Fibroblast of lung (primary cell): ENCODE data around the gene DBNL.

Source experiments
- EZH2 ChIP-seq: IDR thresholded peaks from 2 replicates; pipeline ENCODE4 v1.5.1; 2012; ENCODE audit warnings: low read length, control low read depth, mild to moderate bottlenecking; ENCODE audit errors: missing control alignments
- TF ChIP-seq, protein P1 (sequence below), 2 donors: IDR thresholded peaks in 1 of 2; conservative IDR thresholded peaks in 1 of 2; 1 replicate in 1 of 2; 2 replicates in 1 of 2; pipeline ENCODE4 v1.5.1; 2011 to 2012; ENCODE audit warnings: low read length in 2 of 2, control low read depth in 1 of 2, inconsistent platforms in 1 of 2, low read depth in 1 of 2, mild to moderate bottlenecking in 1 of 2

DNA sequence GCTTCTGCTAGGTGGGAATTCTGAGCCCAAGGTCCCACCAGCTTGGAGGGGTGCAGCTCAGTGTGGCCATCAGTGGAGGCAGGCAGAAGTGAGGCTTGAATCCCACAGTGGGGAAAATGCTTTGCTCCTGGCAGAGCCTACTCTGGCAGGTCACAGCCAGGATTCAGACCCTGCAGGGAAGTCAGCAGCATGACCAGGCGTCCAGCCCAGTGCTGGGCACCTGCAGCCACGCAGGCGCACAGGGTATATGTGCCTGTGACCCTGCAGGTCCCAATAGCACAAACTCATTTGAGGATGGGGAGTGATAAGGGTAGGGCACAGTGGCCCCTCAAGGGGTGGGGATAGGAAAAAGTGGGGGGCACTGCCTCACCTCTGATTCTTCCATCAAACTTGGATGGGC, 51.3 kb downstream of the DBNL start:
- TF ChIP-seq, protein P1, sequence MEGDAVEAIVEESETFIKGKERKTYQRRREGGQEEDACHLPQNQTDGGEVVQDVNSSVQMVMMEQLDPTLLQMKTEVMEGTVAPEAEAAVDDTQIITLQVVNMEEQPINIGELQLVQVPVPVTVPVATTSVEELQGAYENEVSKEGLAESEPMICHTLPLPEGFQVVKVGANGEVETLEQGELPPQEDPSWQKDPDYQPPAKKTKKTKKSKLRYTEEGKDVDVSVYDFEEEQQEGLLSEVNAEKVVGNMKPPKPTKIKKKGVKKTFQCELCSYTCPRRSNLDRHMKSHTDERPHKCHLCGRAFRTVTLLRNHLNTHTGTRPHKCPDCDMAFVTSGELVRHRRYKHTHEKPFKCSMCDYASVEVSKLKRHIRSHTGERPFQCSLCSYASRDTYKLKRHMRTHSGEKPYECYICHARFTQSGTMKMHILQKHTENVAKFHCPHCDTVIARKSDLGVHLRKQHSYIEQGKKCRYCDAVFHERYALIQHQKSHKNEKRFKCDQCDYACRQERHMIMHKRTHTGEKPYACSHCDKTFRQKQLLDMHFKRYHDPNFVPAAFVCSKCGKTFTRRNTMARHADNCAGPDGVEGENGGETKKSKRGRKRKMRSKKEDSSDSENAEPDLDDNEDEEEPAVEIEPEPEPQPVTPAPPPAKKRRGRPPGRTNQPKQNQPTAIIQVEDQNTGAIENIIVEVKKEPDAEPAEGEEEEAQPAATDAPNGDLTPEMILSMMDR (conservative IDR thresholded peaks at IDR 0.05 in 1 of 2, IDR thresholded peaks at IDR 0.05 in 1 of 2; ENCODE audit: low read depth in 1 of 2, low read length in 2 of 2), result no peak
- TF ChIP-seq EZH2, result no peak
